NCI-H2227 treated with DMSO at 0.1 percent for 48 hours (cell line): Measurements from ENCODE around the gene CDK5R1.
"Not testable (repeated sequence)": the region's sequence is repeated elsewhere in the genome, so short reads cannot be mapped to it uniquely, and the experiment has no call there.

ENCODE experiments used
- DNase-seq: peaks from one replicate; lab custom pipeline; 2025; lab: John Stamatoyannopoulos, UW

Gene CDK5R1

DNA sequence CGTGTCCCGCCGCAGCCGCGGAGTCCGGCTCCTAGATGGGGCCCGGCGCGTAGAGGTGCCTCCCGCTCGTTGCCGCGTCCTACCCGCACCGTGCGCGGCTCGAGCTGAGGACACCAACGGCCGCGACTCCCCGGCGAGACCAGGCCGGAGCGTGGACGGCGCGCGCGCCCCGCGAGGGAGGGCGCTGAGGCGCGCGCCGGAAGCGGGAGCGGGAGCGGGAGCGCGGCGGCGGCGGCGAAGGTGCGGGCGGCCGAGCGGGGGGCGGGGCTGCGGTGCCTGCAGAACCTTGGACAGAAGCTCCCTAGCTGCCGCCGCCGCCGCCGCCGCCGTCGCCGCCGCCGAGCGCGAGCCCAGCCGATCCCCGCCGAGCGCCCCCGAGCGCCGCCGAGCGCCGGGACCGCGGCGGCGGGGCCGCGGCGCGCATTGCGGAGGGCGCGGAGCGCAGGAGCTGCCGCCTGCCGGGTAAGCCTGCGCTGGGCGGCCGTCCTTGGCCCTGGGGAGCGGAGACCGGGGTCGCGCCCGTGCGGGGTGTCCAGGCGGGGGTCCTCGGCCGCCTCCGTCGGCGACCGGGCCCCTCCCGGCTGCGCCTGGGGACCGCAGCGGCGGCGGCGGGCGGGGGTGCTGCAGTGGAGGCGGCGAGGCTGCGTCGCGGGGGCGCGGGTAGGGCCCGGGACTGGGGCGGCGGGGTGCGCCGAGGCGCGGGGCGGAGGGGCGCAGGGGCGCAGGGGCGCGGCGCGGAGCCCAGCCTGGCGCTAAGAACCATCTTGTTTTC is at the start of gene CDK5R1:
CDK5R1 (plus strand) TSS at position 293 of the 772 bp plus-strand sequence. CDS start 628 bp downstream, outside the sequence.
- DNase-seq, result peak; percentile 30

DNA sequence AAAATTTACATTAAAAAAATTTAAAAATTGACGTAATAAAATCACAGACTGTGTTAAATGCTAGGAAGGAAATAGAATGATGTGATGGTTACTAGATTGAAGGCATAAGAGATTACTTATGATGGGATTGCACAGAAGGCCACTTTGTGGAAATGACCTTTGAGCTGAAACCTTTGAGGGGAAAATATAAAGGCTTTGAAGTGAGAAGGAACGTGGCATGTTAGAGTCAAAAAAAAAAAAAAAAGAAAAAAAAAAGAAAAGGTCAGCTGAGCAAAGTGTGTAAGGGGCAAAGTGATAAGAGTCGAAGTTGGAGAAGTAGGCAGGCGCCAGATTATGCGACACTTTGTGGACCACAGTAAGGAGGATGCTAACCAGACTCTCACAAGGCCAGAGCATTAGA is 46.1 kb upstream of the CDK5R1 start:
- no peak for DNase-seq

DNA sequence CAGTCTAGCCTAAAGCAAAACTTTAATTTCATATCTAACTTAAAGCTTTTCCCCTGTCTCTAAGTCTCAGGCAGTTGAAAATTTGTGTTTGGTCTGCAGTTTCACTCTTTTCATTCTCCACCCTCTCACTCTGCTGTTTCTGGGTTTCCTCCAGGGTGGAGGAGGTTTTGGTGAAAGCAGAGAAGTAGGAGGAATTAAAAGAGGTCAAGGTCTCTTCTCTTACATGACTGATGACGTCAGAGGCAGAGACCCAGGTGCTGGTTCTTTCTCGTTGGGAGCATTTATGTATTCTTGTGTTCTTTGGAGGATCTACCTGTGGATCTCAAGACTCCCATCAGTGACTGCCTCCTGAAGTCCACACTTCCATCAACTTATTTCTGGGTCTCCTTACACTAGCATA is 44.9 kb upstream of the CDK5R1 start:
- DNase-seq, result no peak

DNA sequence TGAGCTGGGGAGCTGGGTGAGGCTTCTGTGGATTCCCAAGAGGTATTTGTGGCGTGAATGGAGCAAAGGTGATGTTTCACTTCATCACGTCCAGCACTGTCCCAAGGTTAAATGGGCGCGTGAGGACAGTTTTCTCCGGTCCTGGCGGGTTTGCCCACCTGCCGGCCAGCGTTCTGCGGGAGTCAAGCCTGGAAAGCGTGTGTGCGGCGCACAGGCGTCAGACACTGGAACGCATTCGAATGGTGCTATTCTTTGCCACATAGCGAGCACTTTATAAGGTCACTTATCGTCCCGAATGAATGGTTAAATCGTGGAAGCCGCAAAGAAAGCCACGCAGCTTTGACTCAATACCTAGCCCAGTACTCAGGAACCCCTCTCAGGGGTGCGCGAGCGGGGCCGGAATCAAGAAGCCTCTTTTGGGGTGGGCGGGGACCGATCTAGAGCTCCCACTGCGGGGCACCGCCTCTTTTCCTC is 42.9 kb upstream of the CDK5R1 start:
- DNase-seq, result no peak

DNA sequence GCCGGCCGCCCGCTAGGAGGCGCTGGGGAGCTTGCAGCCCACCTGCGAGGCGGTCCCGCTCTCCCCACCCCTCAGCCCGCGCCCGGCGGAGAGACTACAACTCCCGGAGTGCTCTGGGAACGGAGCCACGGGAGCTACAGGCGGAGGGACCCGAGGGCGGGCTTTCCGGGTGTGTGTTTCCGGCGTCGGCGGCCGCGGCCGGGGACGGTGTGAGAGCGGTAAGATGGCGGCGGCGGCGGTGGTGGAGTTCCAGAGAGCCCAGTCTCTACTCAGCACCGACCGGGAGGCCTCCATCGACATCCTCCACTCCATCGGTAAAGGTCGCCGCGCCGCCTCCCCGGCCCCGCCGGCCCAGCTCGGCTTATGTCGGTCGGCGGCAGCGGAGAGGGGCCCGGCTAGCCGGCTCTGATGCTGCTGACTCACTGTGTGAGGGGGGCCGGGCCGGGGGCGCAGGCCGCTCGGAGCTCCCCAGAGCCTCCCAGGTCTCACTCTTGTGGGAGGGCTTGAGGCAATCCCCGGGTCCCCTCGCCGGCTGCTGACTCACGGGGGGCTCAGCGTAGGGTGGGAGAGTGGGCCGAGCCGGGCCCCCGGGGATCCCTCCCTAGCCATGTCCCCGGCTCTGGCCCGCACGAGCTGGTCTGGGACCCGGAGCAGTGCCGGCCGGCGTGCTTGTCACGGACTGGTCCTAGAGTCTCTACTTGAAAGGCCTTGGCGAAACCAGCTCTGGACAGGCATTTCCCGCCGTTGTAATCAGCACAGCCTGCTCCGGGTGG is 42.3 kb upstream of the CDK5R1 start, which contains the start of gene PSMD11:
PSMD11 (plus strand) TSS at position 210 of the 773 bp plus-strand sequence; CDS start at position 224, 14 bp downstream.
- peak; percentile 78 for DNase-seq

DNA sequence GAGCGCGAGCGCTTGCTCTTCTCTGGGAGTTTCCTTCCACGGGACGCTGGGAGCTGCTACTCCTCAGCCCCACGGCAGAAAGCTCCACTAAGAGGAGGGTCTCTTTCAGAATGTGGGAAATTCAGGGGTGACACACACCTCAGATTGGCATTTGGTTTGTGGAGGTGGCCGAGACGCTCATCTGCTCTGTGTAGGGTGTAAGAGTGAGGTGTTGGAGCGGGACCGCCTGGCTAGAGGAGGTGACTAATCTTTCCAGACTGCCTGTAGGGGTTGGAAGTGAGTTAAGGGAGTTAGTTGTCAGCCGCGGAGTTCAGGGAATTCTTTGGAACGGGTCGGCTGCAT is 41.7 kb upstream of the CDK5R1 start:
- DNase-seq, result no peak

DNA sequence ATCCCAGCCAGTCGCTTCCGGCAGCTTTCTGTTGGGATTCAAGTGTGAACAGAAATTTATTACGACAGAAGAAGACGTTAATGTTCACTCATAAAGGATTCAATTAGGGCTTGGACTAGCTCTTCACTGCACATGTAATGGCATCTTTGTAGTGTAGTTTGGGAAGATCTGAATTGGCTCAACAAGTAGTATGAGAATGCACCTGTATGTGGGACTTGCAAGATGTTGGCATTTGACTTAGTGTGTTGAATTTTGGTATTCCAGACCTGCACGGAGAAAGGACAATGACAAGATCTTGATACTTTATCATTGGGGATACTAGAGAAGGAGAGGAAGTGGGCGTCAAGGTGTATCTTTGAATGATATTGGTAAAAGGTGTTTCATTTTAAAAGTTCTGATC is 41.3 kb upstream of the CDK5R1 start:
- DNase-seq, result no peak

DNA sequence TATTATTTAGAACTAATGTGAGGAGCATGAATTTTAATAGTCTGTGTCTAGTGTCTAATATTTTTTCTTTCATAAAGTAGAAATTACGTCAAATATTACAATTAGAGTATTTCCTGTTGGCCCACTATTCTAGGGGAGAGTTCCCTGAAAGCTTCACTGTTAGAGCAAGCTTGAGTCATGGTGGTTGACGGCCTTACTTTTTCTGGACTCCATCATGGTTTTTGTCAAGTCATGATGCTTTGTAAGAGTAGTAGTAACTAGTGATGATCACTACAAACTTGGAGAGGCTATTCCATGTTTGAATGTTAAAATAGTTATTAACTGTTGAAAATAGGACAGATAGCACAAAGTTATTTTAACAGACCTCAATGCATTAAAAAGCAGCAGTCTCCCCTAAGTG is 40.8 kb upstream of the CDK5R1 start:
- no peak for DNase-seq

DNA sequence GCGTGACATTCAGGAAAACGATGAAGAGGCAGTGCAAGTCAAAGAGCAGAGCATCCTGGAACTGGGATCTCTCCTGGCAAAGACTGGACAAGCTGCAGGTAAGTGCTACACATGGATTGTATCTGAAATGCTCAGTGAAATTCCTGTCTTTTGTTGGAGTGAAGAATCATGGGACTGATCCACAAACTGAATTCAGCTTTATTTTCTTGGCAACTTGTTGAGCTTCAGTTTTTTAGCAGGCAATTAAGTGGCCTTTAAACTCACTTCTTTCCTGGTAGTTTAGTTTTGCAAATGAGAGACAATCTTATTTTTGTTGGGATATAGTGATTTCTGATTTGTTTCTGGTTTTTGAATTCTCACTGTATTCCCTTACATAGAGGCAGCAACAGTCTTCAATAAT is 39.8 kb upstream of the CDK5R1 start:
- DNase-seq, result no peak

DNA sequence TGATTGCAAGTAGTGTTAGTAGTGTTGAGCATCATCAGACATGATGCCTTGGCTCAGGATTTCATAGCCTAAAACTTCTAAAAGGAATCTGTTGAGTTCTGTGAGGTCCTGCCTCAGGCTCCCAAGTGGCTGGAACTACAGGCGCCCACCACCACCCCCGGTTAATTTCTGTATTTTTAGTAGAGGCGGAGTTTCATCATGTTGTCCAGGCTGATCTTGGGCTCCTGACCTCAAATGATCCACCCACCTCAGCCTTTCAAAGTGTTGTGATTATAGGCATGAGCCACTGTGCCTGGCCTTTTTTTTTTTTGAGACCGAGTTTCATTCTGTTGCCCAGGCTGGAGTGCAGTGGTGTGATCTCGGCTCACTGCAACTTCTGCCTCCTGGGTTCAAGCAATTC is 36.8 kb upstream of the CDK5R1 start:
- no peak for DNase-seq

DNA sequence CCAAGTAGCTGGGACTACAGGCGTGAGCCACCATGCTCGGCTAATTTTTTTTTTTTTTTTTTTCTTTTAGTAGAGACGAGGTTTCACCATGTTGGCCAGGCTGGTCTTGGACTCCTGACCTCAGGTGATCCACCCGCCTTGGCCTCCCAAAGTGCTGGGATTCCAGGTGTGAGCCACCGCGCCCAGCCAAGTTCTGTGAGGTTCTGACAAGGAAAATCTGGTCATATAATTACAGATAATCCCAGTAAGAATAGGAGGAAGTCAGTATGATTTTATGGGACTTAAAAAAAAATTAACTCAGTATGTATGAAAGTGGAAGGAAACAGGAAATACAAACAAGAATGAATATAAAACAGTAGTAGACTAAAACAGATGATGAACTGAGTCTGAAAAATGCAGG is 36.4 kb upstream of the CDK5R1 start:
- DNase-seq, result not testable (repeated sequence)

DNA sequence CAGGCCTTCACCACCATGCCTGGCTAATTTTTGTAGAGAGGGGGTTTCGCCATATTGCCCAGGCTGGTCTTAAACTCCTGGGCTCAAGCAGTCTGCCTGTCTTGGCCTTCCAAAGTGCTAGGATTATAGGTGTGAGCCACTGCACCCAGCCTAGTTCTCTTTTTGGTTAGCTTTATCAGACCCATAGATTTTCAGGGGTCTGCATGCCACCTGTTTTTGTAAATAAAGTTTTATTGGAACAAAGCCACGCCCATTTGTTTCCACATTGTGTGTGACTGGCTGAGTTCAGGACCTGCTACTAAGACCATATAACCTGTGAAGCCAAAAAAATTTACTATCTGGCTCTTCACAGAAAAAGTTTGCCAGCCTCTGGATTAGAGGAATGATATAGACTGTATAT is 34.9 kb upstream of the CDK5R1 start:
- DNase-seq, result no peak

DNA sequence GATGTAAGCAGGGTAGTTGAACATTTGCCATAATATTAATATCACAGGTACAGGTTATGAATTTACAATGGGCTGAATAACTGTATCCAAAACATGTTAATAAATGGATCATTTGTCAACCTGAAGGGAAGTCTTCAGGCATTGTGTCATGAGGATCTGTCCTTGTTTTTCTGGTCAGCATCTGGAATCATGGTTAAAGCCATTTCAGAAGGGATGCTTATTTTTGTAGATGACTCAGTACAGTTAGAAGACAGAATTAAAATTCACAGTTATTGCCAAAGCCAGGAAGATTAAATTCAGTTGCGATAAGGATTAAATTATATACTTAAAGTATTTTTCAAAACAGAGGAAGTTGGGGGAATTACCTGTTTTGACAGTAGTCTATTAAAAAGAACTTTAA is 34.5 kb upstream of the CDK5R1 start:
- DNase-seq, result no peak

DNA sequence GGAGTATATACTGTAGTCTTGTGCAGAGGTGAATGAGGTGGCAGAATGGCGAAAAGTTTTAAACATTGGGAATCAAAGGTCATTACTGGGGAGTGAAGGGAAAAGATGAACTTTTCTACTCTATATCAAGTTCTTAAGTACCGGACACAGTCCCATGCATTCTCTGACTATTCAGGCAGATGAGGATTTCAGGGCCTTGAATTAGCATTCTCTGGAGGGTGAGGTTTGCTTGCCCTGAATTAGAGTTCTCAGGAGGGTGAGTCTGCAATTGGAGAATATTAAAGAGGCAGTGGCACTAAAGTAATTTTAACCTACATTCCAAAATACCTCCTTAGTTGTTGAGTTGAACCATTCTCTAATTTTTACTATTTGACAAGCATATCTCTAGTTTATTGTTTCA is 33.4 kb upstream of the CDK5R1 start:
- DNase-seq, result no peak

DNA sequence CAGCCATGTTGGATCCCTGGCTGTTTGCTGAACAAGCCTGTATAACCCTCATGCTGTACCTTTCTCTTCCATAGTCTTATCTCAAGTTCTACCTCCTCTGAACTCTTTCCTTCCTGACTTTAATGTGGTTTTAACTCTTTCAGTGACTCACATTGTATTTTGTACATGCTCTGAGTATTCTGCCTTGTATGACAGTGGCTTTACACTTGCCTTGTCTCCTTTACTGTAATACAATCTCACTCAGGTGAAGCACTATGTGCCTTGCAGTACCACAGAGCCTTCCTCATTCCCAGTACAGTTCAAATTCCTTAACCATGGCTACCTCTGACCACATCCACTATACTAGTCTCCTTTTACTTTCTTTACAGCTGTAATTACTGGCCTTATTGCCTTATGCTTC is 28.4 kb upstream of the CDK5R1 start:
- no peak for DNase-seq

DNA sequence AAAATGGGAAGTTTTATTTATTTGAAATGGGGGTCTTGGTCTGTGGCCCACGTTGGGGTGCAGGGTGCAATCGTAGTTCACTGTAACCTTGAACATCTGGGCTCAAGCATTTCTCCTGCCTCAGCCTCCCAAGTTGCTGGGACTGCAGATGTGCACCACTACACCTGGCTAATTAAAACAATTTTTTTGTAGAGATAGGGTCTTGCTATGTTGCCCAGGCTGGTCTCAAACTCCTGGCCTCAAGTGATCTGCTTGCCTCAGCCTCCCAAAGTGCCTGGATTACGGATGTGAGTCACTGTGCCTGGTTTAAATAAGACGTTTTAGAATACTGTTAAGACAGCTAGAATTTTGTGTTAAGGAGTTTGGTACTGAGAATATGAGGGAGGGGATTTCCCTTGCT is 26.7 kb upstream of the CDK5R1 start:
- DNase-seq, result no peak

DNA sequence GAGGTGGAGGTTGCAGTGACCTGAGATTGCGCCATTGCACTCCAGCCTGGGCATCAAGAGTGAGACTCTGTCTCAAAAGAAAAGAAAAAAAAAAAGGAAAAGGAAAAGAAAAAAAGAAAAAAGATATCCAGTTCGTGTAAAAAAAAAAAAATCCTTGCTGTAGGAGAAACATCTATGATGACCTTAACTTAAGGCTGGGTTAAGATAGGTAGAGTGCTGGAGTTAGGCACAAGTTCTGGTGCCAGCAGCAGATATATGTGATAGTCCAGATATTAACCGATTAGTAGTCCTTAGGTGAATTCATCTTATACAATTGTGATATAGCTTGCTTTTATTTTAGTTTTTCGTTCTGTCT is 25.3 kb upstream of the CDK5R1 start:
- DNase-seq, result no peak

DNA sequence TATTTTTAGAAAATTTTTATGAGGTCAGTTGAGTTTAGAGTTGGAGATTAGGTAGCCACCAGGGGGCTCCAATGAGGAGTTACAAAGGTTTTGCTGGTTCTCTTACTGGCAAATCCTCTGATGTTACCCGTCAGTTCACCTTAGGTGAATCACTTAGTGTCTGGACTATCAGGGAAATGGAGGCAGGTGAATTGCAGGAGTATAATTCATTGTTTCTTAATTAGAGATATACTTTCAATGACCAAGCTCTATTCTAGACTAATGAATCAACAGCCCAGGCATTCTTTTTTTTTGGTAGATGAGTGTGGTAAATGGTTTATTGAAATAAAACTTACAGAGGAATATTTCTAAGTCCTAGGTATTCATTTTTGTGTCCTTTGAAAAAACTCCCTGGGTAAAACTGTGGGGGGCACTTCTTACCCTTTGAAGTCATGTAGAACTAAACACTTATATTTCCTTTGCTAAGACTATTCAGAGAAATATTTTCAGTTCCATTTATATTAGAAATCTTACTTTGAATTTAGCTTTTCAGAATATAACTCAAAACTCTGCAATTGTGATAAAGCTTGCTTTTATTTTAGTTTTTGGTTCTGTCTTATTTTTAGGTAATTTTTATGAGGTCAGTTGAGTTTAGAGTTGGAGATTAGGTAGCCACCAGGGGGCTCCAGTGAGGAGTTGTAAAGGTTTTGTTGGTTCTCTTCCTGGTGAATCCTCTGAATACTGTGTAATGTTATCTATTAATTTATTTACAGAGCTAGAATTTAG is 24.8 kb upstream of the CDK5R1 start:
- DNase-seq, result peak; percentile 26

DNA sequence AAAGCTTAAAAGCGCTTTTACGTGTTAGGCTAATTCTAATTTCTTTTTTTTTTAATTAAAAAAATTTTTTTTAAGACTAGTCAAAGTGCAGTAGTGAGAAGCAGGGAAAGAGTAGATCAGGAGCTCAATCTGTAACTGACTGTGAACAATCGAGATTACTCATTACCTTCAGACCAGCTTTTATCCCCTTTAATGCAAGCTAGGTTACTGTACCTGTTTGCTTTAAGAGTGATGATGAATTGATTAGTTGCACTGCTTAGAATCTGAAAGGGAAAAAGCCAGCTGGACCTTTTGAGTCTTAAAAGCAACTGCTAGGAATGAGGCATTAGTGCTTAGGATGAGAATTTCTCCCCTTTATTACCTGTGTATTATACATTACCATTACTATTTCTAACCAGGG is 23.5 kb upstream of the CDK5R1 start:
- DNase-seq, result no peak

DNA sequence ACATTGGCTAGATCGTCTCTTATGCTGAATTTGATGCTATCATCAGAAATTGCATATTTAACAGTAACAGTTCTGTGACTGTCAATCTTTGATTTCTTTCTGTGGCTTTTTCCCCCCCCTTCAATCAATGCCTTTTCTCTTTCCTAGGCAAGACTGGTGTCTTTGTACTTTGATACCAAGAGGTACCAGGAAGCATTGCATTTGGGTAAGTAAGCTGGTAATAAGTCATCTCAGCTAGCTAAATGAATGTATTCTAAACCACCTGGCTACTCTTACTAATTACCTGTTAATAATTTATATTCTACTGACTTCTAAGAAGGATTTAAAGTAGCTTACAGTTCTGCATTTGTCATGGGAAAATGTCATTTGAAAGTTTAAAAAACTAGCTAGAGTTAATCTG is 22.4 kb upstream of the CDK5R1 start:
- no peak for DNase-seq

DNA sequence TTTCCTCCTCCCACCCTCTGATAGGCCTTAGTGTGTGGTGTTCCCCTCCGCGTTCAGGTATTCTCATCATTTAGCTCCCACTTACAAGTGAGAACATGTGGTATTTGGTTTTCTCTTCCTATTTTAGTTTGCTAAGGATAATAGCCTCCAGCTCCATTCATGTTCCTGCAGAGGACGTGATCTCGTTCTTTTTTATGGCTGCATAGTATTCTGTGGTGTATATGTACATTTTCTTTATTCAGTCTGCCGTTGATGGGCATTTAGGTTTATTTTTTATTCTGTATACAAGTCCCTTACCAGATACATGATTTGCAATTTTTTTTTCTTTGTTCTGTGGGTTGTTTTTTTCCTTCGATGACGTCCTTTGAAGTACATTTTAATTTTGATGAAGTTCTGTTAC is 18.8 kb upstream of the CDK5R1 start:
- no peak for DNase-seq

DNA sequence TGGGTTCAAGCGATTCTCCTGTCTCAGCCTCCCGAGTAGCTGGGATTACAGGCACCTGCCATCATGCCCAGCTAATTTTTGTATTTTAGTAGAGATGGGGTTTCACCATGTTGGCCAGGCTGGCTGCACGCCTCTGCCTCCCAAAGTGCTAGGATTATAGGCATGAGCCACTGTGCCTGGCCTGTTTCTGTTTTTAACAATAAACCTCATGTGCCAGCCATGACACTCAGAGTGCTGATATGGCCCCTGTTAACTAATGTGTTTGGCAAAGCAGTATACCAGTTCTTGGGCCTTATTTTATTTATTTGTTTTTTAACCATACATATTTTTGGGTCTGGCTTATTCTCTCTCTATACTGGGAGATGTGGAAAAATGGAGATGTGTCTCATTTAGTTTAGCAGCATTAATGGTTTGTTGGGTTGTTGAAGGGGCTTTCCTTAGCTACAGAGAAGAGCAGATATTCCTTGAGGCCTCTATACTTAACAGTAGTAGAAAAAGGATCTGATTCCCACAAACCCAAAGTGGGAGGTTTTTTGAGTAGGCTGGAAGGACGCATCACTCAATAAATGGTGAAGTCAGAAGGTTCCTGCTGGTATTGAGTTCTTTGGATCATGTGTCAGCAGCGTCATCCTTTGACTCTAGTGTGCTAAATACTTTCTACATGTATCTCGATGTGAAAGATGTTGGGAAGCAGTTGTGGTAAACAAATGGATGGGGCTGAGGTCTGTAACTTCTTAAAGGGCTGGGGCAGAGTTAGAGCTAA is 16.2 kb upstream of the CDK5R1 start:
- DNase-seq, result no peak
